B cell (primary cell): ENCODE data around the gene CDH13. TPM values are rescaled to one million over a fixed set of nuclear protein-coding genes. Genes with fewer than 3 reads are reported as not detected.

ENCODE experiments used
- ATAC-seq: fragments of 200-7000 bp; cut with Tn5 transposase; one replicate; pipeline ENCODE4 v1.10.0; 2021; ENCODE audit warnings: low read depth, mild to moderate bottlenecking, moderate number of reproducible peaks, moderate library complexity
- CTCF ChIA-PET: fragments of 350-600 bp; sonication (Branson Sonifier 250); formaldehyde crosslinking; loops from one replicate; lab custom pipeline; 2021; ENCODE audit warnings: antibody characterized with exemption, inconsistent platforms; lab: Charles Lee
- POLR2A ChIA-PET: fragments of 350-600 bp; sonication (Branson Sonifier 250); formaldehyde crosslinking; loops from one replicate; lab custom pipeline; 2021; ENCODE audit warnings: antibody characterized with exemption; lab: Charles Lee
- DNase-seq: peaks from one replicate; pipeline ENCODE4 v3.0.0; 2013
- H2AFZ ChIP-seq: 2 replicates; pipeline ENCODE4 v1.6.1; 2012; ENCODE audit warnings: mild to moderate bottlenecking, low read depth, low read length; ENCODE audit not compliant: insufficient read depth, poor library complexity, severe bottlenecking
- H3K27ac ChIP-seq, 2 donors: 1 replicate in 1 of 2; 2 replicates in 1 of 2; pipeline ENCODE4 v1.5.1; 2012 to 2013; ENCODE audit warnings: low read length in 2 of 2, mild to moderate bottlenecking in 2 of 2, moderate library complexity in 1 of 2
- H3K27me3 ChIP-seq, 4 experiments: fragments of 200-600 bp in 1 of 4; sonication (generic) in 1 of 4; replicated peaks in 1 of 4; 1 replicate in 2 of 4; 2 replicates in 2 of 4; pipeline versions ENCODE4 v1.6.1 to v1.7.0; 2013 to 2016; ENCODE audit warnings: low read length in 3 of 4, mild to moderate bottlenecking in 2 of 4, mixed read lengths in 1 of 4, moderate library complexity in 1 of 4; ENCODE audit not compliant: insufficient read depth in 4 of 4, control insufficient read depth in 3 of 4; ENCODE audit errors: control extremely low read depth in 1 of 4
- H3K36me3 ChIP-seq, 2 experiments: replicated peaks in 1 of 2; 1 replicate in 1 of 2; 2 replicates in 1 of 2; pipeline versions ENCODE4 v1.6.1 to v1.7.1; 2013; ENCODE audit warnings: low read length in 1 of 2; ENCODE audit not compliant: insufficient read depth in 2 of 2, control insufficient read depth in 1 of 2; ENCODE audit errors: control extremely low read depth in 1 of 2, extremely low read depth in 1 of 2
- H3K4me1 ChIP-seq, 2 donors: fragments of 200-600 bp in 1 of 2; sonication (generic) in 1 of 2; 1 replicate in 1 of 2; 2 replicates in 1 of 2; pipeline versions ENCODE4 v1.5.1 to v1.6.1; 2013 to 2017; ENCODE audit warnings: low read length in 2 of 2; ENCODE audit not compliant: control insufficient read depth in 2 of 2, insufficient read depth in 2 of 2
- H3K4me2 ChIP-seq: replicated peaks from 2 replicates; pipeline ENCODE3; 2012; ENCODE audit warnings: mild to moderate bottlenecking, low read depth, low read length; ENCODE audit not compliant: poor library complexity, severe bottlenecking
- H3K4me3 ChIP-seq, 5 experiments: fragments of 200-600 bp in 1 of 5; sonication (generic) in 1 of 5; 1 replicate in 3 of 5; 2 replicates in 2 of 5; pipeline versions ENCODE4 v1.5.1 to v1.7.0; 2011 to 2016; ENCODE audit warnings: low read length in 4 of 5, mild to moderate bottlenecking in 4 of 5, low read depth in 2 of 5, control low read depth in 1 of 5, moderate library complexity in 1 of 5; ENCODE audit not compliant: insufficient read depth in 1 of 5; ENCODE audit errors: control extremely low read depth in 1 of 5, extremely low read depth in 1 of 5
- H3K79me2 ChIP-seq: fragments of 200-600 bp; sonication (generic); one replicate; pipeline ENCODE4 v1.6.0; 2016; ENCODE audit warnings: low read length; ENCODE audit not compliant: control insufficient read depth, insufficient read depth
- H3K9ac ChIP-seq: fragments of 200-600 bp; sonication (generic); 2 replicates; pipeline ENCODE4 v1.6.1; 2017; ENCODE audit warnings: mild to moderate bottlenecking, low read length, moderate library complexity
- H3K9me3 ChIP-seq, 3 donors: one replicate each; pipeline versions ENCODE4 v1.6.1 to v1.7.1; 2013; ENCODE audit warnings: low read length in 2 of 3; ENCODE audit not compliant: control insufficient read depth in 2 of 3, insufficient read depth in 1 of 3; ENCODE audit errors: control extremely low read depth in 1 of 3
- H4K20me1 ChIP-seq: 2 replicates; pipeline ENCODE4 v1.6.0; 2012; ENCODE audit warnings: mild to moderate bottlenecking, low read length; ENCODE audit not compliant: insufficient read depth, control insufficient read depth, poor library complexity, severe bottlenecking
- H3K27ac Mint-ChIP-seq: one replicate; pipeline ENCODE4 v1.8.0; 2021; ENCODE audit warnings: mixed read lengths
- H3K27me3 Mint-ChIP-seq: one replicate; pipeline ENCODE4 v1.8.0; 2021; ENCODE audit warnings: mixed read lengths
- H3K4me1 Mint-ChIP-seq: one replicate; pipeline ENCODE4 v1.8.0; 2021; ENCODE audit warnings: mixed read lengths
- H3K4me3 Mint-ChIP-seq: one replicate; pipeline ENCODE4 v1.8.0; 2021; ENCODE audit warnings: mixed read lengths
- H3K9me3 Mint-ChIP-seq: one replicate; pipeline ENCODE4 v1.8.0; 2022; ENCODE audit warnings: mixed read lengths; ENCODE audit not compliant: insufficient read depth
- CTCF ChIP-seq: fragments of 200-600 bp; IDR thresholded peaks from one replicate; pipeline ENCODE4 v1.8.0; 2022; ENCODE audit warnings: antibody characterized with exemption, mild to moderate bottlenecking
- EZH2 ChIP-seq: IDR thresholded peaks from 2 replicates; pipeline ENCODE4 v1.6.1; 2012; ENCODE audit warnings: borderline replicate concordance, low read depth, mild to moderate bottlenecking, moderate library complexity, low read length; ENCODE audit not compliant: insufficient read depth, poor library complexity, severe bottlenecking
- WGBS: methylation state at CpG from one replicate; pipeline ENCODE4 v1.1.5; 2013; ENCODE audit warnings: missing lambda C conversion rate; ENCODE audit not compliant: insufficient coverage; 5-methylcytosine and 5-hydroxymethylcytosine counted together
- intact Hi-C: fragments of 100-400 bp; cut with micrococcal nuclease; formaldehyde crosslinking; loops from one replicate; pipeline ENCODE4 v1.10.0; 2022
- polyA plus RNA-seq: library from polyadenylated mRNA; depleted of rRNA; stranded (reverse); fragments of >200 nt; gene quantifications from 2 replicates; pipeline ENCODE4 v1.2.3, GENCODE V29; 2012
- total RNA-seq, 2 donors: library from RNA; stranded (reverse); fragments of 120-200 nt in 1 of 2; gene quantifications; 1 replicate in 1 of 2; 2 replicates in 1 of 2; pipeline versions ENCODE4 v1.2.3 to v1.2.4, GENCODE V29; 2013 to 2022

CDH13 gene
- total and polyA plus RNA-seq, 2 donors (not counting 1 experiment from before 2014, with no cell fraction given): not detected

DNA sequence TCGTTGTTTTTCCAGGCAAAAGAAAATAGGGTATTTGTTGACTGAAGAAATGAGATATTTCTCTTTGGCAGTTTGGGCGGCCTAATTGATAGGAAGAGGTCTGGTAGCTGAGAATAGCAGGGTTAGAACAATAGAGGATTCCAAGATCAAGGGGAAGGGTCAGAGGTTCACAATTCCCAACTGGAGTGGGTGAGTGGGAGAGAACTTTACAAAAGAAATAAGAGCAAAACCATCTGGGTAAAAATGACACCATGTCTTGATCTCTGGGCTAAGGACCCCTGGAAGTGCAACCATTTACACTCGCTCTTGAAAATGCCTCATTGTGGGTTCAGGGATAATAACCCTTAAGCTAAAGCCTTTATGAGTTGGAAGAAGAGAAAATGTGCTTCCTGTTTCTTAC is 180.5 kb downstream of the CDH13 start:
- ChIA-PET CTCF (no interaction called here), POLR2A (no interaction called here)
- H4K20me1 ChIP-seq: no peaks in the 10 kb centered on the region
- H3K4me3 Mint-ChIP-seq: no peak overlapping the region
- no peak overlapping the region for H3K9ac ChIP-seq
- WGBS: 28% methylated on average over 2 of the region's 3 CpGs
- H3K4me2 ChIP-seq: no peak overlapping the region
- no peak for TF ChIP-seq EZH2
- TF ChIP-seq CTCF: no peak
- H3K4me3 ChIP-seq: no peak overlapping the region
- DNase-seq (no peak), ATAC-seq (no peak)
- no peaks in the 10 kb centered on the region for H3K9me3 Mint-ChIP-seq
- H3K4me1 ChIP-seq: no peaks in the 10 kb centered on the region
- no peaks in the 10 kb centered on the region for H3K36me3 ChIP-seq
- no peak overlapping the region for H3K27ac Mint-ChIP-seq
- H2AFZ ChIP-seq: no peak overlapping the region
- peaks cover 11% of the 10 kb centered on the region for H3K27me3 Mint-ChIP-seq
- H3K79me2 ChIP-seq: no peaks in the 10 kb centered on the region
- no peaks in the 10 kb centered on the region for H3K9me3 ChIP-seq
- H3K27me3 ChIP-seq: peaks cover 0 to 3% (median 0%) of the 10 kb centered on the region in 4 experiments
- intact Hi-C loops: no loop called here
- no peak overlapping the region for H3K27ac ChIP-seq
- no peaks in the 10 kb centered on the region for H3K4me1 Mint-ChIP-seq

DNA sequence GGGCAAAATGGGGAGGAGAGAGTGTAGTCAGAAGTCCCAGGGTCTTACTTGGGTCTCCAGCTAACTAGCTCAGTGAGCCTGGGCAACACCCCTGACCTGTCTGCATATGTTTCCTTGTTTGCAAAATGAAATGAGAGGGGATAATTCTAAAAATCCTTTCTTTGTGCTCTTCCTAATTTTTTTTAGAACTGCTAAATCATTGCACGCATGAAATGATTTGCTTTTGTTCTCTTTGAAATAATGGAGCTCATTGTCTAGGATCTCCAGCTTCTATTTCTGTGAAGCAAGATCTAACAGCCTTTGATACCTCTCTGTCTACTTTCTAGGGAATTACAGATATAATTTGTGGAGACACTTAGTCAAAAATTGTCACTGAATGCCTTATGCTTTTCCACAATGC is 181.3 kb downstream of the CDH13 start:
- H3K4me2 ChIP-seq: no peak overlapping the region
- H2AFZ ChIP-seq: no peak overlapping the region
- H4K20me1 ChIP-seq: no peaks in the 10 kb centered on the region
- intact Hi-C loops: no loop called here
- peaks cover 0 to 3% (median 0%) of the 10 kb centered on the region in 4 experiments for H3K27me3 ChIP-seq
- no peaks in the 10 kb centered on the region for H3K36me3 ChIP-seq
- CTCF ChIA-PET: no interaction called here
- Mint-ChIP-seq H3K4me1 (no peaks in the 10 kb centered on the region), H3K4me3 (no peak overlapping the region), H3K27me3 (peaks cover 11% of the 10 kb centered on the region), H3K27ac (no peak overlapping the region), H3K9me3 (no peaks in the 10 kb centered on the region)
- no peaks in the 10 kb centered on the region for H3K9me3 ChIP-seq
- no peak overlapping the region for H3K4me3 ChIP-seq
- DNase-seq (no peak), ATAC-seq (no peak)
- H3K4me1 ChIP-seq: no peaks in the 10 kb centered on the region
- POLR2A ChIA-PET: no interaction called here
- TF ChIP-seq CTCF: no peak
- TF ChIP-seq EZH2: no peak
- no peak overlapping the region for H3K9ac ChIP-seq
- WGBS: no CpG with 5 or more reads among the region's 1 CpG
- no peaks in the 10 kb centered on the region for H3K79me2 ChIP-seq
- H3K27ac ChIP-seq: no peak overlapping the region
